Neuronal stem cell (in vitro differentiated cells): Measurements from ENCODE around the gene UBE2M.
"Not testable (repeated sequence)": the region's sequence is repeated elsewhere in the genome, so short reads cannot be mapped to it uniquely, and the experiment has no call there.

Experiments
- DNase-seq: peaks from one replicate; pipeline ENCODE4 v3.0.0-alpha.2; 2013; ENCODE audit warnings: low spot score
- H2AFZ ChIP-seq: one replicate; pipeline ENCODE4 v1.6.1; 2013; ENCODE audit warnings: mild to moderate bottlenecking, low read length, inconsistent platforms
- H2AK5ac ChIP-seq: 2 replicates; pipeline ENCODE4 v1.6.1; 2013; ENCODE audit warnings: low read depth, mild to moderate bottlenecking, inconsistent platforms, low read length, moderate library complexity, mixed read lengths
- H2BK120ac ChIP-seq: 2 replicates; pipeline ENCODE4 v1.6.1; 2013; ENCODE audit warnings: low read depth, mild to moderate bottlenecking, inconsistent platforms, low read length, moderate library complexity, mixed read lengths
- H2BK12ac ChIP-seq: one replicate; pipeline ENCODE4 v1.6.1; 2013; ENCODE audit warnings: low read length, inconsistent platforms
- H2BK15ac ChIP-seq: 2 replicates; pipeline ENCODE4 v1.6.1; 2013; ENCODE audit warnings: mild to moderate bottlenecking, low read length, inconsistent platforms, mixed read lengths
- H2BK5ac ChIP-seq: one replicate; pipeline ENCODE4 v1.6.1; 2013; ENCODE audit warnings: inconsistent platforms, mild to moderate bottlenecking, low read length, moderate library complexity
- H3K14ac ChIP-seq: one replicate; pipeline ENCODE4 v1.6.1; 2013; ENCODE audit warnings: low read length, inconsistent platforms
- H3K18ac ChIP-seq: 2 replicates; pipeline ENCODE4 v1.6.1; 2013; ENCODE audit warnings: low read length, inconsistent platforms
- H3K23ac ChIP-seq: 2 replicates; pipeline ENCODE4 v1.6.1; 2013; ENCODE audit warnings: low read depth, mild to moderate bottlenecking, mixed read lengths, low read length, inconsistent platforms; ENCODE audit not compliant: poor library complexity
- H3K27ac ChIP-seq: replicated peaks from 3 replicates; pipeline ENCODE4 v1.5.1; 2013; ENCODE audit warnings: low read length, inconsistent platforms
- H3K27me3 ChIP-seq, 3 experiments: 2 replicates each; pipeline ENCODE4 v1.6.1; 2013; ENCODE audit warnings: low read length in 3 of 3, mild to moderate bottlenecking in 2 of 3, inconsistent platforms in 1 of 3, low read depth in 1 of 3, mixed read lengths in 1 of 3, moderate library complexity in 1 of 3; ENCODE audit not compliant: control insufficient read depth in 3 of 3, insufficient read depth in 3 of 3
- H3K36me3 ChIP-seq, 2 donors: replicated peaks in 1 of 2; 2 replicates each; pipeline ENCODE4 v1.6.1; 2013; ENCODE audit warnings: low read length in 2 of 2; ENCODE audit not compliant: control insufficient read depth in 2 of 2, insufficient read depth in 2 of 2
- H3K4ac ChIP-seq: 2 replicates; pipeline ENCODE4 v1.6.1; 2013; ENCODE audit warnings: inconsistent platforms, mild to moderate bottlenecking, low read length, moderate library complexity
- H3K4me1 ChIP-seq, 2 donors: 1 replicate in 1 of 2; 2 replicates in 1 of 2; pipeline ENCODE4 v1.6.1; 2013; ENCODE audit warnings: low read length in 2 of 2, low read depth in 1 of 2; ENCODE audit not compliant: control insufficient read depth in 2 of 2, insufficient read depth in 1 of 2
- H3K4me2 ChIP-seq: one replicate; pipeline ENCODE4 v1.6.1; 2013; ENCODE audit warnings: mild to moderate bottlenecking, low read length, inconsistent platforms; ENCODE audit not compliant: insufficient read depth, poor library complexity, severe bottlenecking
- H3K4me3 ChIP-seq, 2 donors: 2 replicates each; pipeline ENCODE4 v1.5.1; 2013; ENCODE audit warnings: low read length in 2 of 2, mild to moderate bottlenecking in 2 of 2, inconsistent platforms in 1 of 2, moderate library complexity in 1 of 2
- H3K79me1 ChIP-seq: one replicate; pipeline ENCODE4 v1.6.1; 2013; ENCODE audit warnings: low read depth, mild to moderate bottlenecking, inconsistent platforms, low read length, moderate library complexity
- H3K9ac ChIP-seq: one replicate; pipeline ENCODE4 v1.6.1; 2013; ENCODE audit warnings: mild to moderate bottlenecking, low read depth, low read length, inconsistent platforms; ENCODE audit not compliant: poor library complexity
- H3K9me3 ChIP-seq, 2 donors: replicated peaks in 1 of 2; 2 replicates each; pipeline versions ENCODE3 to v1.6.1; 2013; ENCODE audit warnings: low read length in 2 of 2, mild to moderate bottlenecking in 2 of 2, inconsistent platforms in 1 of 2, low read depth in 1 of 2, mixed read lengths in 1 of 2, moderate library complexity in 1 of 2; ENCODE audit not compliant: control insufficient read depth in 2 of 2, insufficient read depth in 1 of 2
- H4K8ac ChIP-seq: one replicate; pipeline ENCODE4 v1.6.1; 2013; ENCODE audit warnings: low read depth, mild to moderate bottlenecking, inconsistent platforms, low read length, moderate library complexity
- H4K91ac ChIP-seq: one replicate; pipeline ENCODE4 v1.6.1; 2013; ENCODE audit warnings: low read length, low read depth, mild to moderate bottlenecking, inconsistent platforms; ENCODE audit not compliant: poor library complexity
- WGBS, 2 donors: extraction: QIAGEN DNeasy Blood & Tissue Kit; methylation state at CpG; one replicate each; pipeline ENCODE4 v1.1.7; 2013; ENCODE audit warnings: missing lambda C conversion rate in 2 of 2, mixed read lengths in 1 of 2; ENCODE audit not compliant: insufficient read length in 2 of 2, insufficient replicate concordance in 1 of 2; ENCODE audit errors: extremely low coverage in 2 of 2; 5-methylcytosine and 5-hydroxymethylcytosine counted together

Gene UBE2M

GRCh38 chr19:58577581-58577980, 19.2 kb upstream of the UBE2M start:
- peaks cover 8 to 41% of the 10 kb centered on the region in 2 donors for H3K36me3 ChIP-seq
- H3K4me3 ChIP-seq, H3K9me3 ChIP-seq, H3K14ac ChIP-seq, H3K18ac ChIP-seq, H3K27me3 ChIP-seq, H4K91ac ChIP-seq, H2BK15ac ChIP-seq, H2AFZ ChIP-seq, H3K9ac ChIP-seq, H3K23ac ChIP-seq, H3K27ac ChIP-seq, H3K4me1 ChIP-seq, H4K8ac ChIP-seq, H2BK5ac ChIP-seq, DNase-seq, H3K4ac ChIP-seq, H3K4me2 ChIP-seq, H2BK120ac ChIP-seq, H2AK5ac ChIP-seq, H2BK12ac ChIP-seq: not testable (repeated sequence)
- H3K79me1 ChIP-seq: peaks cover 12% of the 10 kb centered on the region
- no CpG with 5 or more reads among the region's 2 CpGs for WGBS, 2 donors

GRCh38 chr19:58575183-58576041, 17.0 kb upstream of the UBE2M start:
- no CpG with 5 or more reads among the region's 66 CpGs for WGBS, 2 donors
- no peak overlapping the region for H3K4ac ChIP-seq
- H3K4me2 ChIP-seq: peak overlapping the region; percentile 63

GRCh38 chr19:58573658-58574164, 15.3 kb upstream of the UBE2M start:
- Histone ChIP-seq H3K23ac (peak overlapping the region; percentile 96), H3K9ac (peak overlapping the region; percentile 74), H2BK12ac (no peak overlapping the region), H3K36me3 (peaks cover 23 to 48% of the 10 kb centered on the region in 2 donors), H4K8ac (no peak overlapping the region), H4K91ac (no peak overlapping the region), H3K4ac (no peak overlapping the region), H3K4me2 (peak overlapping the region; percentile 74), H2BK120ac (no peak overlapping the region), H2BK5ac (no peak overlapping the region), H3K14ac (no peak overlapping the region), H3K4me1 (peaks cover 9 to 11% of the 10 kb centered on the region in 2 donors), H3K18ac (no peak overlapping the region), H2AFZ (peak overlapping the region; percentile 55), H2BK15ac (no peak overlapping the region), H2AK5ac (no peak overlapping the region), H3K9me3 (no peaks in the 10 kb centered on the region), H3K27me3 (no peaks in the 10 kb centered on the region), H3K79me1 (peaks cover 7% of the 10 kb centered on the region), H3K27ac (peak overlapping the region; percentile 3), H3K4me3 (peak overlapping the region; percentile 58 to 93)
- DNase-seq: no peak
- WGBS, 2 donors: no CpG with 5 or more reads among the region's 20 CpGs

More at GRCh38 chr19:58575183-58576041, 17.0 kb upstream of the UBE2M start:
- Histone ChIP-seq H4K91ac (no peak overlapping the region), H2BK5ac (peak overlapping the region; percentile 68), H3K18ac (peak overlapping the region; percentile 98), H3K4me3 (peak overlapping the region; percentile 83 to 86), H3K4me1 (peaks cover 9 to 11% of the 10 kb centered on the region in 2 donors), H4K8ac (no peak overlapping the region), H2AK5ac (no peak overlapping the region), H2BK120ac (no peak overlapping the region), H2AFZ (peak overlapping the region; percentile 94), H3K27me3 (no peaks in the 10 kb centered on the region), H3K14ac (peak overlapping the region; percentile 1), H3K36me3 (peaks cover 6 to 40% of the 10 kb centered on the region in 2 donors), H3K27ac (peak overlapping the region; percentile 97), H3K9me3 (no peaks in the 10 kb centered on the region), H2BK15ac (no peak overlapping the region), H3K79me1 (peaks cover 8% of the 10 kb centered on the region), H3K23ac (peak overlapping the region; percentile 76), H2BK12ac (no peak overlapping the region), H3K9ac (peak overlapping the region; percentile 94)
- DNase-seq: peak; percentile 91
